Esophagus (tissue), 2 donors: ENCODE data around the gene SPATA33. TPM values are rescaled to one million over a fixed set of nuclear protein-coding genes. Genes with fewer than 3 reads are reported as not detected.

Source experiments
- H3K27ac ChIP-seq, 2 donors: one replicate each; pipeline ENCODE4 v1.5.1; 2013; ENCODE audit warnings: low read depth in 2 of 2, mild to moderate bottlenecking in 2 of 2, inconsistent platforms in 1 of 2, low read length in 1 of 2, moderate library complexity in 1 of 2
- H3K27me3 ChIP-seq, 2 donors: one replicate each; pipeline ENCODE4 v1.6.1; 2013; ENCODE audit warnings: low read length in 2 of 2, control low read depth in 1 of 2, mild to moderate bottlenecking in 1 of 2; ENCODE audit not compliant: insufficient read depth in 2 of 2, control insufficient read depth in 1 of 2
- H3K36me3 ChIP-seq, 2 donors: one replicate each; pipeline ENCODE4 v1.6.1; 2013; ENCODE audit warnings: low read length in 1 of 2; ENCODE audit not compliant: control insufficient read depth in 2 of 2, insufficient read depth in 2 of 2
- H3K4me1 ChIP-seq, 2 donors: one replicate each; pipeline ENCODE4 v1.6.1; 2013; ENCODE audit warnings: low read length in 1 of 2; ENCODE audit not compliant: control insufficient read depth in 2 of 2, insufficient read depth in 2 of 2
- H3K4me3 ChIP-seq, 2 donors: one replicate each; pipeline ENCODE4 v1.5.1; 2013; ENCODE audit warnings: low read length in 2 of 2, mild to moderate bottlenecking in 2 of 2, low read depth in 1 of 2, moderate library complexity in 1 of 2
- H3K9me3 ChIP-seq, 2 donors: one replicate each; pipeline ENCODE4 v1.6.1; 2013; ENCODE audit warnings: mild to moderate bottlenecking in 2 of 2, low read depth in 1 of 2, low read length in 1 of 2, moderate library complexity in 1 of 2; ENCODE audit not compliant: control insufficient read depth in 2 of 2, insufficient read depth in 1 of 2
- WGBS, 2 donors: extraction: QIAGEN DNeasy Blood & Tissue Kit; methylation state at CpG; one replicate each; pipeline ENCODE4 v1.1.7; 2013; 5-methylcytosine and 5-hydroxymethylcytosine counted together
- polyA plus RNA-seq, 2 donors: library from polyadenylated mRNA; stranded (reverse); fragments of 200-250 nt; gene quantifications; one replicate each; pipeline ENCODE4 v1.2.3, GENCODE V29; 2013
- donor health status: healthy with polysubstance abuse.
- donor health status: Bipolar disorder and iron deficiency.

SPATA33 gene
- polyA plus RNA-seq: 1 to 10 TPM; 3.5 to 5.4 TPM

DNA sequence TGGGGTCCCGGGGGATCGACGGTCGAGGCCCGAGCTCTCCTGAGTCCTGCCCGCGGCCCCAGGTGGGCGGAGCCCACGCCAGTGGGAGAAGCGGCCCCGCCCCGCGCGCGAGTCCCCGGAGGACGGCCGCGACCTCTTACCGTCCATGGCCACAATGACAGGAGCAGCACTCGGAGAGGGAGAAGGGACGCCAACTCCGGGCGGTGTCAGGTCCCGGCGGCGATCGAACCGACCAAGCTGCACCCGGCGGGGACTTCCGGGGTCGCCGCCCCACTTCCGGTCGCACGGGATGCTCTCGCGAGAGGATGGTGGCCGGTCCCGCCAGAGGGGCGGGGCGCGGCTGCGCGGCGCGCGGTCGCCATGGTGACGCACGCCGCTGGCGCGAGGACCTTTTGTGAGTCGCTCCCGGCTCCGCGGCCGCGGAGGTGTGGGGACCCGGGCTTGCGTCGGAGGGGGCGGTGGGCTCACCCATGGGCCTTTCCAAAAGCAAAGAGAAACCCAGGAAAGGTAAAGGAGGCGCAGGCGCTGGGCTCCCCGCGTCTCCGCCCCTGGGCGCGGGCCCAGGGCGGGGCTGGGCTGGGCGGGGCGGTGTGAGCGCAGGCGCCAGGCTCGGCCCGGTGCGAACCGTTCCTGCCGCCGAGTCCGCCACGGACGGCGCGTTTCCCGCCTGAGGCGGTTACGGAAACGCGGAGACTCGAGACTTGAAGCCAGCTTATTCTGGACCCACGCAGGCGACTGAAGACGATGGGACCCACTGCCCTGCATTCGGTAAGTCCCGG, at the start of gene SPATA33, which contains the start of gene CHMP1A:
TSS of gene SPATA33 (plus strand) at position 395 of the 779 bp plus-strand sequence. CDS start at position 471, 76 bp downstream.
TSS of gene CHMP1A (minus strand) at position 267 of the 779 bp plus-strand sequence. CDS start at position 147, 120 bp downstream.
- Histone ChIP-seq H3K4me3 (peak within 1 kb of the TSS; percentile 81 to 96), H3K4me1 (peaks cover 5 to 6% of the 10 kb centered on the region in 2 donors), H3K9me3 (no peaks in the 10 kb centered on the region), H3K27me3 (no peaks in the 10 kb centered on the region), H3K27ac (peak within 1 kb of the TSS; percentile 89 to 93), H3K36me3 (peaks cover 0 to 2% of the 10 kb centered on the region in 2 donors)
- WGBS, 2 donors: 0% methylated on average over 83 to 99 of the region's 99 CpGs

DNA sequence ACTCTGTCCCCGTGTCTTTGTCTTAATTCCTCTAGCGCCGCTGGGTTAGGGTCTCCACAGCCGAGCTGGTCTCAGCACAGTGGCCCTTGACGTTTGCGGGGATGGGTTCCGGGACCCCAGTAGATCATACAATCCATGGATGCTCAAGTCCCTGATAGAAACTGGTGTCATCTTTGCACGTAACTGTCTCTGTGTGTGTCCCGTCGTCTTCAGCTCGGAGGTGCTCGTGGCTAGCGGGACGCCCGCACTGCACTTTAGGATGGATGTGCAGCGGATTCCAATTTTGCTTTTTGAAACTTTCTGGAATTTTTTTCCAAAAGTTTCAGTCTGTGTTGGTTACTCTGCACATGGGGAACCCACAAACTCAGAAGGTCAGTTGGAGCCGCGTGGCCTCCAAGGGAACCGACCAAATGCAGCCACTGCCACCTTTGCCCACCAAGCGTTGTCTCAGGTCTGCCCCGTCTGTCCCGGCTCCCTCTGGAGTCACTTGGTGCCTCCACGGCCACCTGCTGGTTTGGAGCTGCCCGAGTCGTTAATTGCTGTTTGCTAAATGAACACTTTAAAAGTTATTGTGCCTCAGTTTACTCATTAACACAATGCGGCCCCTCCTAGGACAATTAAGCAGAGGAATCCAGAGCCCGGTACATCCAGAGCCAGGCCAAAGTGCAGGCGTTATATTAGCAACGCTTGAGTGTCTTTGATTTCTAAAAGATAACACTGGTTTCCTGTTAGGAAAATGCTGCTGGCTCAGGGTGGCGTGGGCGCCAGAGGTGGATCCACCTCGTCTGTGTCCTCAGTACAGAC, 49.5 kb upstream of the SPATA33 start:
- 78 to 80% methylated on average over 32 of the region's 32 CpGs for WGBS, 2 donors
- no peaks in the 10 kb centered on the region for H3K36me3 ChIP-seq
- H3K9me3 ChIP-seq: no peaks in the 10 kb centered on the region
- H3K27me3 ChIP-seq: no peaks in the 10 kb centered on the region
- peaks cover 0 to 10% of the 10 kb centered on the region in 2 donors for H3K4me1 ChIP-seq
- H3K4me3 ChIP-seq: no peak overlapping the region
- H3K27ac ChIP-seq: no peak overlapping the region

DNA sequence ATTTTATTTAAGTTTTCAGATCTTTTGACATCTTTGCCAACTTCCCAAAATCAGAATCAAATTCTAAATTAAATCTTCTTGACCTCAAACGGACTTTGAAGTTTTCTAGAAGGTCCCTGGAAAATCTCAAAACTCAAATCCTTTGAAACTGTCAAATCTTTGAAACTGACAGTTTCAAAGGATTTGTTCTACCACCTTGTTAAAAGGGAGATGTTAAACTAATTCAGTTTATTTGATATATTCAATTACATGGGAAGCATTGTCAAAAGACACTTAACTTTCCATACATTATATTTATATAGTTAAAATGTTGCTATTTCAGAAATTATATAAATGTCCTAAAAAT, 47.6 kb upstream of the SPATA33 start:
- H3K27ac ChIP-seq: no peak overlapping the region
- H3K4me3 ChIP-seq: no peak overlapping the region
- H3K36me3 ChIP-seq: no peaks in the 10 kb centered on the region
- no peaks in the 10 kb centered on the region for H3K9me3 ChIP-seq
- H3K27me3 ChIP-seq: no peaks in the 10 kb centered on the region
- 70 to 72% methylated on average over 1 of the region's 1 CpG for WGBS, 2 donors
- peaks cover 0 to 9% of the 10 kb centered on the region in 2 donors for H3K4me1 ChIP-seq

DNA sequence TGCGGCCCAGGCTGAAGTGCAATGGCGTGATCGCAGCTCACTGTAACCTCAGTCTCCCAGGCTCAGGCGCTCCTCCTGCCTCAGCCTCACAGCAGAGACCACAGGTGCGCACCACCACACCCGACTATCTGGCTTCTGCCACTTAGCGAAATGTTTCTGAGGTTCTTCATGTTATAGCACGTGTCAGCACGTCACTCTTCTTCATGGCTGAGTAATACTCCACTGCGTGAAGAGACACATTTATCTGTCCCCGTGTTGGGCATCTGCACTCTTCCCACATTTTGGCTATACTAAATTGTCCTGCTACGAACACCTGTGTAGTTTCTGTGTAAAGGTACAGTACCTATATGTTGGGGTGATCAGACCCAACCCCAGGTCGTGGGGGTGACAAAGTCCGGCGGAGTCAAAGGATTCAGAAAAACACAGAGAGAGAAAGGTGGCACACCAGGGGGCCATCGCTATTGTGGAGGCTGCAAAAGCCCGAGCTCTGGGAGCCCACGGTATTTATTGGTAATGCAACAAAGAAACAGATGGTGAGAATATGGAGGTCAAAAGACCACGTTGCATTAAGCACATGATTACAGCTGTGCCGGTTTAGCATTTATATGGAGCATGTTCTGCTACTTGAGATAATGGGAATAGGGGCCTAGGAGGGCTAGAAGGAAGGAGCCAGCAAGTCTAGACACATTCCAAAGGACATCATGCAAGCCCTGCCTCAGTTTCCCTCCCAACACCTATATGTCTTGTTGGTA, 45.0 kb upstream of the SPATA33 start:
- Histone ChIP-seq H3K9me3 (peaks cover 0 to 4% of the 10 kb centered on the region in 2 donors), H3K4me3 (no peak overlapping the region), H3K4me1 (peaks cover 2 to 3% of the 10 kb centered on the region in 2 donors), H3K36me3 (no peaks in the 10 kb centered on the region), H3K27ac (no peak overlapping the region), H3K27me3 (no peaks in the 10 kb centered on the region)
- WGBS, 2 donors: 85 to 86% methylated on average over 20 of the region's 20 CpGs

DNA sequence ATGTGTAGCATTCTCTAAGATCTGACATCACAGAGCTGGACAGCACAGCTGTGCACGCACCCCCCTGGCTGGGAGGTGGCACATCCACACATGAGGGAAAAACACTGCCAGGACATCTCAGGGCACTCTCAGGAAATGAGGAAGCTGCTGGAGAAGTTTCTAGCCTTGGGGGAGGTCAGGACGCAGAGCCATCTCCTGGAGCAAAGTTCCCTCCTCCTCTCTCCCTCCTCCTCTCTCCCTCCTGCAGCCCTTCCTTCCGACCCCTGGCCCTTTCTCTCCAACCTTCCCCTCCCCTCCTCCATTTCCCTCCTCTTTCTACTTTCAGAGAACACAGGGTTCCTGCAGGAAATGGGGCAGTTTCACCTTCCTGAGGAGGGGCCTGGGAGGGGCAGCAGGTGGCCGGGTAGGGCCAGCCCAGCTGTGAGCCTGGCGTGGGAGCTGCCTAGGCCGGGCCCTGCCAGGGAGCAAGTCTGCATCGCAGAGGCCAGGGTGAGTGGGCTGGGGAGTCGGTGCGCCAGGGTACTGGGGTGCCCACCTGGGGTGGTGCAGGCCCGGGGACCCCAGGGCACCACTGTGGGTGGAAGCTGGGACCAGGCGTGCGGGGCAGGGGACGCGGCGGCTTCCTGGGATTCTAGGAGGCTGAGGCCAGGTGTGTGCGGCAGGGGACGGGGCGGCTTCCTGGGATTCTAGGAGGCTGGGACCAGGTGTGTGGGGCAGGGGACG, 44.2 kb upstream of the SPATA33 start, which contains the start of gene DPEP1:
TSS of gene DPEP1 (plus strand) at position 412 of the 723 bp plus-strand sequence. CDS start 16,769 bp downstream, outside the sequence.
- Histone ChIP-seq H3K27ac (no peak within 1 kb of the TSS), H3K27me3 (no peaks in the 10 kb centered on the region), H3K4me3 (no peak within 1 kb of the TSS), H3K9me3 (peaks cover 0 to 4% of the 10 kb centered on the region in 2 donors), H3K4me1 (peaks cover 2 to 3% of the 10 kb centered on the region in 2 donors), H3K36me3 (no peaks in the 10 kb centered on the region)
- WGBS, 2 donors: 67 to 73% methylated on average over 19 of the region's 19 CpGs

DNA sequence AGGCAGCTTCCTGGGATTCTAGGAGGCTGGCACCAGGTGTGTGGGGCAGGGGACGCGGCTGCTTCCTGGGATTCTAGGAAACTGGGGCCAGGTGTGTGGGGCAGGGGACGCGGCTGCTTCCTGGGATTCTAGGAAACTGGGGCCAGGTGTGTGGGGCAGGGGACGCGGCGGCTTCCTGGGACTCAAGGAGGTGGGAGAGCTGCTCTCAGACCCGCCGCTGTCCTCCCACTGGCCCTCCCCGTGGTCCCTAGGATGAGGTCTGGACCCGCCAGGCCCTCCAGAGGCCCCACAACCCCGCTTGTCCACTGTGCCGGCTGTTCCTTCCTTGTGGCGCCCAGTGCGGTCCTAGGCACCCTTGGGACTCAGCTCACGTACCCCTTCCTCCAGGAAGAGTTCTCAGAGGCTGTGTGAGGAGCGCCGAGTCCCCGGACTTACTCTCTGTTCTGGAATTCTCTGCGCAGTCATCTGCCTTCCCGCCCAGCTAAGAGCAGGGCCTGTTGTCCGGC, 43.6 kb upstream of the SPATA33 start:
- Histone ChIP-seq H3K4me3 (no peak overlapping the region), H3K27ac (no peak overlapping the region), H3K9me3 (peaks cover 0 to 4% of the 10 kb centered on the region in 2 donors), H3K36me3 (no peaks in the 10 kb centered on the region), H3K4me1 (peaks cover 2 to 3% of the 10 kb centered on the region in 2 donors), H3K27me3 (no peaks in the 10 kb centered on the region)
- WGBS, 2 donors: 65 to 91% methylated on average over 22 of the region's 22 CpGs

DNA sequence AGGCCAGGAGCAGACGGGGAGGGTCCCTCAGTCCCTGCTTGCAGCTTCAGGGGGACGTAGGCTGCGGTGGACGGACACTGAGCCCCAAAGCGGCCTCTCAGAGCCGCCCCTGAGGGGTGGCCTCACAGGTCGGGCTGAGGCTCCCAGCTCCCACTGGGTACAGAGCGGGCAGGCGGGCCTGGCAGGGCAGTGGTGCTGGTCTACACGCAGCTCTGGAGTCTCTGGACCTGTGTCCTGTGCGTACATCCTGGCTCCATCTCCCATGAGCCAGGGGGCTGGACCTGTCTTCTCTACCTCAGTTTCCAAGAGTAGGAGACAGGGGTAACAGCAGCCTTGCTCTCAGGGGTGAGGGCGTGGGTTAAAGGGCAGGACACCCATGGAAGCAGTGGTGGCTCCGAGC, 42.5 kb upstream of the SPATA33 start:
- Histone ChIP-seq H3K27ac (no peak overlapping the region), H3K4me1 (peaks cover 2 to 3% of the 10 kb centered on the region in 2 donors), H3K36me3 (no peaks in the 10 kb centered on the region), H3K9me3 (peaks cover 0 to 4% of the 10 kb centered on the region in 2 donors), H3K27me3 (no peaks in the 10 kb centered on the region), H3K4me3 (no peak overlapping the region)
- 80 to 86% methylated on average over 12 to 13 of the region's 13 CpGs for WGBS, 2 donors

DNA sequence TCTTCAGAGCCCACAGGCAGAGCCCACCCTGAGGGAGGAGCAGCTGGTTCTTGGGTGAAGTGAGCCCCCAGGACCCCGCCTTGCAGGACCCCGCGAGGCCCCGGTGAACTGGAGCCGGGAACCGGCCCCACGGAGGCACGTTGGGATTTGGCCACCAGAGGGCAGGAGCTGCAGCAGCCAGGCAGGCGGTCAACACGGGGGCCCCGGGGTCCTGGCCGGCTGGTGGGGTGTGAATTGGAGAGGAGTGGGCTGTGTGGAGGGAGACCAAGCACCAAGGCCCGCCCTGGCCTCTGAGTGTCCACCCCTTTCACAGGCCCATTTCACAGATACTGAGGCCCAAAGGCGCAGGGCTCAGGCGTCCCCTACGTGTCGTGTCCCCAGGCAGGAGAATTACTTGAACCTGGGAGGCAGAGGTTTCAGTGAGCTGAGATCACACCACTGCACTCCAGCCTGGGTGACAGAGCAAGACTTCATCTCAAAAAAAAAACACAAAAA, 42.0 kb upstream of the SPATA33 start:
- Histone ChIP-seq H3K27ac (no peak overlapping the region), H3K36me3 (no peaks in the 10 kb centered on the region), H3K4me1 (peaks cover 2 to 3% of the 10 kb centered on the region in 2 donors), H3K27me3 (no peaks in the 10 kb centered on the region), H3K9me3 (peaks cover 0 to 4% of the 10 kb centered on the region in 2 donors), H3K4me3 (no peak overlapping the region)
- WGBS, 2 donors: 28 to 35% methylated on average over 17 of the region's 17 CpGs
